Mesothelial cell of epicardium (in vitro differentiated cells): Measurements from ENCODE around the gene CEP72. TPM values are rescaled to one million over a fixed set of nuclear protein-coding genes. Genes with fewer than 3 reads are reported as not detected.

Experiments used
- DNase-seq, 2 experiments: peaks; one replicate each; pipeline ENCODE4 v3.0.0; 2021; ENCODE audit warnings: low spot score in 2 of 2; ENCODE audit not compliant: unreplicated experiment in 2 of 2
- H3K27ac Mint-ChIP-seq: 2 replicates; pipeline ENCODE4 v1.8.0; 2021; ENCODE audit warnings: mixed read lengths
- H3K27me3 Mint-ChIP-seq: 2 replicates; pipeline ENCODE4 v1.8.0; 2021; ENCODE audit warnings: low read depth, mixed read lengths
- H3K36me3 Mint-ChIP-seq: 2 replicates; pipeline ENCODE4 v1.8.0; 2021; ENCODE audit warnings: mixed read lengths
- H3K4me1 Mint-ChIP-seq: 2 replicates; pipeline ENCODE4 v1.8.0; 2021; ENCODE audit warnings: mixed read lengths
- H3K4me3 Mint-ChIP-seq: 2 replicates; pipeline ENCODE4 v1.8.0; 2021; ENCODE audit warnings: mild to moderate bottlenecking, moderate library complexity, mixed read lengths
- H3K9me3 Mint-ChIP-seq: 2 replicates; pipeline ENCODE4 v1.8.0; 2021; ENCODE audit warnings: mixed read lengths
- CTCF ChIP-seq: fragments of 200-600 bp; sonication (generic); IDR thresholded peaks from one replicate; pipeline ENCODE4 v1.5.0; 2021; ENCODE audit warnings: antibody characterized with exemption; ENCODE audit not compliant: unreplicated experiment
- total RNA-seq: library from RNA; stranded (reverse); gene quantifications from 3 replicates; pipeline ENCODE4 v1.2.1, GENCODE V29; 2021

Gene CEP72
- total RNA-seq, 1 donor from 2014 or later = 20.3 TPM

DNA sequence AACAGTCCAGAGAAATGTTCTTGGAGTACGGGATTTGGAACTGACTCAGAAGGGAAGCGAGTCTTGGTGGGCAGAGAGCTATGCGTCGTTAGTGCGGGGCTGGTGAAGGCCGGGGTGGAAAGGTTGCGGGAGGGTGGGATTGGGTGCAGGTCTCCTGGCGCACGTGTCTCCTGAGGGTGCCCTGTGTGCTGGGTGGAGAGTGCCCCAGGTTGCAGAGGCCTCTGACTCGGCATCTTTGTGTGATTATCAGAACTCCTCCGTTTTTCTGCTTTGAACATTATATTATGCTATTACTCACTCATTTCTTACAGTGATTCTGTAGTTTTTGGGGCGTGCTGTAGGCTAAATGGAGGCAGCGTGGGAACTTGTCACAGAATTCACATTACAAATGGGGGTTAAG lies 11.4 kb downstream of the CEP72 start:
- no peaks in the 10 kb centered on the region for H3K4me1 Mint-ChIP-seq
- peak in 1 of 2 experiments; percentile 12 for DNase-seq
- TF ChIP-seq CTCF = no peak
- H3K4me3 Mint-ChIP-seq = no peak overlapping the region
- no peak overlapping the region for H3K27ac Mint-ChIP-seq
- H3K27me3 Mint-ChIP-seq = no peaks in the 10 kb centered on the region
- H3K9me3 Mint-ChIP-seq = no peaks in the 10 kb centered on the region
- H3K36me3 Mint-ChIP-seq = peaks cover 23% of the 10 kb centered on the region

DNA sequence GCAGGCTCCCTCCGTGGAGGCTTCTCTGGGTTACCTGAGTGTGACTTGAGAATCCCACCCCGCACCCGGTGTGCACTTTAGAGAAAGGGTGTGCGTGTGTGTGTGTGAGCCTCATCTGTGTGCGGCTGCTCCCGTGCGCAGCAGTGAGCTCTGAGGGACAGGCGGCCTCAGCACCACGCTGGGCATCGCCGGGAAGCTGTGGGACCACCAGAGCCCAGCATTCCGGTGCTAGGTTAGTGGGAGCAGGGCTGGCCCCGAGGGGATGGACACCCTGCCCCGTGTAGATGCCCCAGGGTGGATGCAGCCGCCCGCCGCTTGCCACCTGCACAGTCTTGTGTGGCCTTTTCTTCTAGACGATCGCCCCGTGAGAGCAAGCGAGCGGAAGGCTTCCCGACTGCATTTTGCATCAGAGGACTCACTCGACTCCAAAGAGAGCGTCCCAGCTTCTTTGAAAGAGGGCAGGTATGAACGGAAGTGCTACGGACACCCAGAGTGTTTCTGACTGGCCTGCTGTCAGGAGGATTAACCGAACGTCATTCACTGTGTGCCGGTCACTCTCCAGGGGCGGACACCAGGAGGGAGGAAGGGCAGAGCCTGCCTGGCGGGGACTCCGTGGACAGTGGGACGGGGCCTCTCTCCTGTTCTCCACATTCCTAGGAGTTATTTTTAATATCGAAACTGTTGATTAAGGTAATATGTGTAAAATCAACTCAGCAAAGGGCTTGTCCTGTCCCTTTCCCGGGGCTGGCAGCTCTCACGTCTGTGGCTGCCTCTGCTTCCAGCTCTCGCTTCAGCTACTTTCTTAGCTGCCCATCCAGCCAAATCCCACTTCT lies 12.2 kb downstream of the CEP72 start:
- Mint-ChIP-seq H3K27me3 (no peaks in the 10 kb centered on the region), H3K9me3 (no peaks in the 10 kb centered on the region), H3K36me3 (peaks cover 25% of the 10 kb centered on the region), H3K4me1 (no peaks in the 10 kb centered on the region), H3K27ac (no peak overlapping the region), H3K4me3 (no peak overlapping the region)
- DNase-seq = peak in 1 of 2 experiments; percentile 13
- no peak for TF ChIP-seq CTCF

GRCh38 chr5:624951-625230 lies 12.8 kb downstream of the CEP72 start:
- no peaks in the 10 kb centered on the region for H3K27me3 Mint-ChIP-seq
- H3K36me3 Mint-ChIP-seq = peaks cover 25% of the 10 kb centered on the region
- peak in 1 of 2 experiments; percentile 16 for DNase-seq
- H3K4me3 Mint-ChIP-seq = no peak overlapping the region
- no peak overlapping the region for H3K27ac Mint-ChIP-seq
- H3K9me3 Mint-ChIP-seq = no peaks in the 10 kb centered on the region
- no peak for TF ChIP-seq CTCF
- H3K4me1 Mint-ChIP-seq = no peaks in the 10 kb centered on the region

DNA sequence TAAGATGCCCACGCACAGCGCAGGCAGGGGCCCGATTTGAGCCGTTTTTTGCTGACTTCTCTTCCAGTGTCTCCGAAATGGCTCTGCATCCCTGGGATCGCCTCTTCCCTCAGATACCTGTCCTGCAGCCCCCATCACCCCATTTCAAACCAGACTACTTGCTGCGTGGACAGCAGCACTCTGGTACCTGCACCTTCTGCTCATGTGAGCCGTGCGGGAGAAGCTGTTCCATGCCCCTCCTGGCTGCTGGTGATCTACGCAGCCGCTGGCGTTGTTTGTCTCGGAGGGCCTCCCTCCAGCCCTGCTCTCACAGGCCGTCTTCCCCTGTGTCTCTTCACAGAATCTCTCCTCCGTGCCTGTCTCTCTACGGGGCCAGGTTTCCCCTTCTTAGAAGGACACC lies 13.4 kb downstream of the CEP72 start:
- Mint-ChIP-seq H3K36me3 (peaks cover 25% of the 10 kb centered on the region), H3K27me3 (no peaks in the 10 kb centered on the region), H3K9me3 (no peaks in the 10 kb centered on the region), H3K4me3 (no peak overlapping the region), H3K4me1 (no peaks in the 10 kb centered on the region), H3K27ac (no peak overlapping the region)
- no peak for DNase-seq
- TF ChIP-seq CTCF = no peak

DNA sequence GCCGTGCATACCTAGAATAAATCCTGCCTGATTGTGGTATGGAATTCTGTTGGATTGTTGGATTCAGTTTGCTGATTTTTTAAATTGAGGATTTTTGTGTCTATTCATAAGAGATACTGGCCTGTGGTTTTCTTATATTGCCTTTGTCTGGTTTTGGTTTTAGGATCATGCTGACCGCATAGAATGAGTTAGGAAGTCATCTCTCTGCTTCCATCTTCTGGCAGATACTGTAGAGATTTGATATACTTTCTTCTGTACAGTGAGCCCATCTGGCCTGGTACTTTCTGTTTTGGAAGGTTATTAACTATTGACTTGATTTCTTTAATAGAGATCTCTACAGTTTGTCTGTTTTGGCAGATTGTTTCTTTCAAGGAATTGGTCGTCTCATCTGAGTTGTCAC lies 14.7 kb downstream of the CEP72 start:
- no peaks in the 10 kb centered on the region for H3K27me3 Mint-ChIP-seq
- DNase-seq = no peak
- TF ChIP-seq CTCF = no peak
- H3K36me3 Mint-ChIP-seq = peaks cover 23% of the 10 kb centered on the region
- H3K4me3 Mint-ChIP-seq = no peak overlapping the region
- H3K4me1 Mint-ChIP-seq = no peaks in the 10 kb centered on the region
- H3K9me3 Mint-ChIP-seq = no peaks in the 10 kb centered on the region
- H3K27ac Mint-ChIP-seq = no peak overlapping the region
